D721Med (cell line): Measurements from ENCODE around the gene PSMA7.

Experiments used
- DNase-seq: peaks from one replicate; pipeline ENCODE4 v3.0.0; 2011; ENCODE audit warnings: low spot score; ENCODE audit not compliant: insufficient read length
- FAIRE-seq: peaks from 2 replicates; lab custom pipeline; 2011; peaks lifted over from hg19 to GRCh38; lab: Jason Lieb, UNC
- CTCF ChIP-seq: IDR thresholded peaks from 2 replicates; pipeline ENCODE4 v1.5.1; 2012; ENCODE audit warnings: mild to moderate bottlenecking, control low read depth; ENCODE audit not compliant: insufficient read depth; ENCODE audit errors: missing control alignments

PSMA7 gene

GRCh38 chr20:62183426-62184142 lies 40.4 kb upstream of the PSMA7 start:
- DNase-seq = no peak
- FAIRE-seq = no peak

GRCh38 chr20:62182469-62183425 lies 39.6 kb upstream of the PSMA7 start, which contains the start of gene MTG2:
Gene MTG2 (plus strand): TSS chr20:62183028. CDS start chr20:62193421, 10,393 bp downstream.
- FAIRE-seq (no peak), DNase-seq (peak; percentile 98)
- no peak for TF ChIP-seq CTCF

More at GRCh38 chr20:62183426-62184142, 40.4 kb upstream of the PSMA7 start:
- no peak for TF ChIP-seq CTCF

- TF ChIP-seq CTCF = no peak
- no peak for FAIRE-seq
- DNase-seq = no peak
These were observed 38.6 kb upstream of the PSMA7 start for GRCh38 chr20:62181808-62182207.

GRCh38 chr20:62179162-62179504 lies 35.9 kb upstream of the PSMA7 start:
- no peak for FAIRE-seq
- DNase-seq = no peak
- no peak for TF ChIP-seq CTCF

- FAIRE-seq (no peak), DNase-seq (no peak)
- TF ChIP-seq CTCF = no peak
These were observed 35.3 kb upstream of the PSMA7 start for GRCh38 chr20:62178316-62179161.

GRCh38 chr20:62177307-62177706 lies 34.1 kb upstream of the PSMA7 start:
- FAIRE-seq = no peak
- DNase-seq = no peak
- TF ChIP-seq CTCF = no peak
